ENCODE measurements around the gene MINDY4B.

The MINDY4B gene

DNA sequence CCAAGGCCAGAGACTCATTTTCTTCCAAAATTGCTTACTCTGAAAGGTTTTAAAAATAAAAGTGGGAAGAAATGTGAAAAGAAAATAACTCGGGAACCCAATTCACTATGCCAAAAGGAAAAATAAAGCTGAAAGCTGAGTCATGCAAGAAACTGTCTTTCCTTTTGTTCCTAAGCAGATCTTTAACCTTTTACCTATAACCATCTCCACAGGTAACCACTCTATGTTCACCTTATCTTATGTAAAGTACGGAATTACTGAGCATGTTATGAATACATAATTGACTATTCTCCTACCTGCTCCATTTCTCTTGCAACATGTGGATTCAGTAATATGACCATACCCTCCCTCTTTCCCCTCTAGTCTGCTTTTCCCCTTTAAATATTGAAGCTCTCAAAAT, 62.0 kb downstream of the MINDY4B start:
- DNase-seq = no peak

GRCh38 chr3:150840802-150841515, 64.3 kb downstream of the MINDY4B start:
- peak in 1 of 5 experiments; percentile 39 for DNase-seq

DNA sequence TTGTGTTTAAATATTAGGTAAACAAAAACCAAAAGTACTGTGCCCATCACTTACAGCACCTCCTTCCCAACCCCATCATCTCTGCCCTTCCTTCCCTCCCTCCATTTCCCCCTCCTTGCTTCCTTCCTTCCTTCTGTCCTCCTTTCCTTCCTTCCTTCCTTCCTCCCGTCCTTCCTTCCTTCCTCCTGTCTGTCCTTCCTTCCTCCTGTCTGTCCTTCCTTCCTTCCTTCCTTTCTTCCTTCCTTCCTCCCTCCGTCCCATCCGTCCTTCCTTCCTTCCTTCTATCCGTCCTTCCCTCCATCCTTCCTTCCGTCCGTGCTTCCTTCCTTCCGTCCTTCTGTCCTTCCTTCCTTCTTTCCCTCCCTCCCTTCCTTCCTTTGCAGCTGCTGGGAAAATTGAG, 74.5 kb downstream of the MINDY4B start:
- DNase-seq = no peak

GRCh38 chr3:150830094-150830681, 75.1 kb downstream of the MINDY4B start:
- DNase-seq = peak in 1 of 5 experiments; percentile 53

DNA sequence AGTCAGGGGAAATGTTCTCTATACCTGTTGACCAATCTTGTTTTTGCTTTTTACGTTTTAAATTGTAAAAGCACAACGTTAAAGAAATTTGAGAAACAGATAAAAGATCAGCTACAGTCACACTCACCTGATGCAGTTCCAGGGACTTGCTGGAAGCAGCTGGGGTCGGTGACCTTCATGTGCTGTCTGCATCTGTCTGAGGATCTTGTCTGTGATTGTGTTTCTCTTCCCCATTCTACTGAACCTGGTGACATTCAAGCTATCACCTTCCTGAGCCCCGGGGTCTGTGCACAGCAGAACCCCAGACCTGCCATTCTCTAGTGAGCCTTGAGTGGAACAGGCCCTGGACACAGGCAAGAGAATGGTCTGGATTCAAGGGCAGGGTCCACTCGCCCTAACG, 75.8 kb downstream of the MINDY4B start:
- DNase-seq = no peak

- DNase-seq = no peak
Measured at GRCh38 chr3:150828997-150829396, 76.2 kb downstream of the MINDY4B start.

GRCh38 chr3:150828261-150828660, 77.0 kb downstream of the MINDY4B start:
- no peak for DNase-seq

DNA sequence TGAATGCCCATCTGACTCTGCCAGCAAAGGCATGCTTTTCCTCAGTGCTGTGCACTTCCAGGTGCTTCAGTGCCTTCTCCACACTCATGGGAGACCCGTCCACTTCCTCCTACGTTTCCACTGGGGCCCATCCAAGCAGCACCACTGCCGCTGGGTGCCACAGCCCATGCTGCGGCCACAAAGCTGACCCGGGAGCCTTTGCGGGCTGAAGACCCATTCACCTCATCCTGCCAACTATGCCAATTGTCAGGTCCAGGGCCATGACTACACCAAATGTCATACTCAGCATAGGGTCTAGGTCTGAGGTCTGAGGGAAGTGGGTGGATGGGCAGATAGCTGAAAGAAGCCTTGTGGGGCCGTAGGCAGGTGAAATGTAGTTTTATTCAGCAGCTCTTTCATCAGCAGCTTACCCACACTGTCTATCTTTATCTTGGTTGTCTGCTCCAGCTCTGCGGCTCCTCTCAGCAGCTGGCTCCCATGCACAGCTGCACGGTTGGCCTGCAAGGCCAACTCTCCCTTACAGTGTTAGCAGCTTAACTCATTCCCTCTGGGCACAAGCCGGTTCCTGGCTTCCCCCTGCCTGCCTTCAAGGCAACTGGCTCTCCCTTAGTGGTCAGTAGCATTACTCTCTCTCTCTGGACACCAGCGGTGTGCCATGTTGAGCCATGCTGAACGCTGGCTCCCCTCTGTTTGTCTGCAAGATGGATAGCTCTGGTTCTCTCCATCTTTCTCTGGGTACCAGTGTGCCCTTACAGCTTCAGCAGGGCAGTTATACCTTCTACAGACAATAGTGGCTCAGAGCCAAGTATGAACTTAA, 78.6 kb downstream of the MINDY4B start:
- DNase-seq = no peak

DNA sequence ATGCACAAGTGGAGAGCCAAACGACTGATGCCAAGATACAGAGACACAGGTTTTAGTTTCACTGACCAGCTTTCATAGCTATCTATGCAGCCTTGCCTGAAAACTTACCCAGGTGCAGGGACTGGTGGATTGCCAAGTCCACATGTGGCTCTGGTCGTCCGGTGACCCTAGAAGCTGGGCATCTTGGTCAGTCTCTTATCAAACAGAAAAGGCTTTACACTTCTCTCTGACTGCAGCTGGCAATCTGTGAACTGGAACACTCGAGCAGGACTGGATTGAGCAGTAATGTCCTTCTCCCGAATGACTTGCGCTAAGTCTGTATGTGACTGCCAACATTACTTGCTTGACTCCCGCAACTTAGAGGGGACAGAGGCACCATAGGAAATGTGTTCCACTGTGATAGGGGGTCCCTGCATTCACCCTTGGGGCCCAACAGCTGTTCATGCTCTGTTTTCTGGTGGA, 79.3 kb downstream of the MINDY4B start:
- no peak for DNase-seq

GRCh38 chr3:150825192-150825915, 79.9 kb downstream of the MINDY4B start:
- no peak for DNase-seq

DNA sequence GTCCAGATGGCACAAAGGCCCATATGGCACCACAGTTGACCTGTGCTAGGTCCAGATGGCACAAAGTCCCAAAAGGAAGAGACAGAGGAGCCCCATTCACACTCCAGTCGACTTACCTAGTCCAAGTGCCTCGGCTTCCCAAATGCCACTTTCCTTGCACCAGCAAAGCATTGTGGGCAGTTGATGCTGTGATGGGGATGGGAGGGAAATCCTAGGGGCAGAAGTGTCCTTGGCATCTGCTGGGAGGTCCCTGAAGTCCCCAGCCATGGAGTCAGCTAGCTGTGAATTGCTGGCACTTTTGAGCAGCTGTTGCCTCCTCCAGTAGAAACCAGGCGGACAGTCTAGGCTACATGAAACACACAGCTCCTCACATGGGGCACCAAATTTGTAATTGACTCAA, 82.0 kb downstream of the MINDY4B start:
- no peak for DNase-seq

- no peak for DNase-seq
Measured at GRCh38 chr3:150822636-150823035, 82.6 kb downstream of the MINDY4B start.

Measured in T-helper 2 cell (primary cell).